HepG2 (cell line): Measurements from ENCODE around the gene ADIPOR2. TPM values are rescaled to one million over a fixed set of nuclear protein-coding genes. Genes with fewer than 3 reads are reported as not detected.

Source experiments
- BORCS8-MEF2B ChIP-seq: sonication (generic); formaldehyde crosslinking; IDR thresholded peaks from 2 replicates; pipeline ENCODE4 v1.8.0; 2022; ENCODE audit warnings: mild to moderate bottlenecking, missing genetic modification reagents
- DNMT1 ChIP-seq: sonication (generic); formaldehyde crosslinking; IDR thresholded peaks from 2 replicates; pipeline ENCODE4 v1.5.1; 2020; ENCODE audit warnings: mild to moderate bottlenecking, missing genetic modification reagents
- HCFC1 ChIP-seq: fragments of 150-350 bp; IDR thresholded peaks from 2 replicates; pipeline ENCODE4 v1.6.1; 2014; ENCODE audit warnings: low read depth, low read length
- HDAC1 ChIP-seq: sonication (generic); formaldehyde crosslinking; IDR thresholded peaks from 2 replicates; pipeline ENCODE4 v1.5.1; 2020; ENCODE audit warnings: mild to moderate bottlenecking, missing genetic modification reagents
- HES4 ChIP-seq: sonication (generic); formaldehyde crosslinking; IDR thresholded peaks from 2 replicates; pipeline ENCODE4 v1.9.0; 2021; ENCODE audit warnings: mild to moderate bottlenecking, missing genetic modification reagents, borderline replicate concordance
- HMG20A ChIP-seq: IDR thresholded peaks from 2 replicates; pipeline ENCODE4 v1.6.1; 2016; ENCODE audit warnings: borderline replicate concordance
- HOXA3 ChIP-seq: sonication (generic); formaldehyde crosslinking; IDR thresholded peaks from 2 replicates; pipeline ENCODE4 v1.5.0; 2020; ENCODE audit warnings: missing genetic modification reagents
- HOXA7 ChIP-seq: sonication (generic); formaldehyde crosslinking; IDR thresholded peaks from 2 replicates; pipeline ENCODE4 v1.8.1; 2022; ENCODE audit warnings: mild to moderate bottlenecking, missing genetic modification reagents, moderate library complexity
- MAX ChIP-seq: IDR thresholded peaks from 2 replicates; pipeline ENCODE4 v1.6.1; 2012; ENCODE audit warnings: inconsistent platforms
- NFRKB ChIP-seq: fragments of 450-650 bp; IDR thresholded peaks from 2 replicates; pipeline ENCODE4 v1.6.1; 2017
- NFYC ChIP-seq: IDR thresholded peaks from 2 replicates; pipeline ENCODE4 v1.6.1; 2016; ENCODE audit warnings: missing genetic modification reagents, missing compliant biosample characterization
- NR2F6 ChIP-seq, 2 experiments: IDR thresholded peaks; 2 replicates each; pipeline ENCODE4 v1.6.1; 2016; ENCODE audit warnings: antibody characterized with exemption in 1 of 2, mild to moderate bottlenecking in 1 of 2
- POGZ ChIP-seq: sonication (generic); formaldehyde crosslinking; IDR thresholded peaks from 2 replicates; pipeline ENCODE4 v1.4.0; 2020; ENCODE audit warnings: mild to moderate bottlenecking, missing genetic modification reagents
- SETDB1 ChIP-seq: sonication (generic); formaldehyde crosslinking; IDR thresholded peaks from 2 replicates; pipeline ENCODE4 v1.5.1; 2020; ENCODE audit warnings: missing genetic modification reagents, mild to moderate bottlenecking, borderline replicate concordance
- SRF ChIP-seq: IDR thresholded peaks from 2 replicates; pipeline ENCODE4 v1.6.1; 2011; ENCODE audit warnings: mild to moderate bottlenecking, low read depth, low read length, moderate library complexity
- TAF15 ChIP-seq: fragments of 200-400 bp; formaldehyde crosslinking; IDR thresholded peaks from one replicate; pipeline ENCODE4 v1.6.1; 2018; ENCODE audit warnings: mild to moderate bottlenecking, low read depth, low read length; ENCODE audit not compliant: poor library complexity, severe bottlenecking
- XRCC5 ChIP-seq: fragments of 200-400 bp; formaldehyde crosslinking; optimal IDR thresholded peaks from 2 replicates; pipeline ENCODE3; 2017; ENCODE audit warnings: mild to moderate bottlenecking, low read length
- ZBTB46 ChIP-seq: sonication (generic); formaldehyde crosslinking; IDR thresholded peaks from 2 replicates; pipeline ENCODE4 v1.4.0; 2020; ENCODE audit warnings: mild to moderate bottlenecking, missing genetic modification reagents, borderline replicate concordance
- ZNF160 ChIP-seq: sonication (generic); formaldehyde crosslinking; IDR thresholded peaks from 2 replicates; pipeline ENCODE4 v1.8.0; 2022; ENCODE audit warnings: mild to moderate bottlenecking, inconsistent platforms, missing genetic modification reagents
- ZNF263 ChIP-seq: sonication (generic); formaldehyde crosslinking; IDR thresholded peaks from 2 replicates; pipeline ENCODE4 v1.4.0; 2020; ENCODE audit warnings: missing genetic modification reagents
- ZNF280D ChIP-seq: sonication (generic); formaldehyde crosslinking; IDR thresholded peaks from 2 replicates; pipeline ENCODE4 v1.5.1; 2020; ENCODE audit warnings: mild to moderate bottlenecking, missing genetic modification reagents
- ZNF687 ChIP-seq: sonication (generic); formaldehyde crosslinking; IDR thresholded peaks from 2 replicates; pipeline ENCODE4 v1.5.1; 2020; ENCODE audit warnings: mild to moderate bottlenecking, missing genetic modification reagents, moderate library complexity
- ZNF773 ChIP-seq: sonication (generic); formaldehyde crosslinking; IDR thresholded peaks from 2 replicates; pipeline ENCODE4 v1.4.0; 2020; ENCODE audit warnings: missing genetic modification reagents, borderline replicate concordance
- polyA plus RNA-seq, 8 experiments: library from polyadenylated mRNA; depleted of rRNA in 3 of 8; stranded (reverse) in 7 of 8; unstranded in 1 of 8; fragments of >200 nt; fragmentation: Illumina TruSeq in 4 of 8; extraction: Trizol in 4 of 8; gene quantifications; 2 replicates each; pipeline versions ENCODE4 v1.2.1 to v1.2.3, GENCODE V29; 2011 to 2016; ENCODE audit warnings: low read depth in 4 of 8, missing spikeins in 1 of 8, mixed read lengths in 1 of 8; ENCODE audit not compliant: insufficient read depth in 1 of 8
- total RNA-seq, 5 experiments: library from RNA; depleted of rRNA; stranded (reverse); fragments of >200 nt; fragmentation: Illumina TruSeq; extraction: Trizol; gene quantifications; 2 replicates each; pipeline ENCODE4 v1.2.3, GENCODE V29; 2016; ENCODE audit warnings: low read depth in 1 of 5

Gene ADIPOR2
- total and polyA plus RNA-seq, 2 of the 13 experiments (the other 11 are each of a cell fraction or from before 2014, with no cell fraction given): 35.2 to 52.2 TPM

- no peak for TF ChIP-seq ZNF280D
- peak; percentile 22; the same call in 1 of the 2 replicates for TF ChIP-seq ZNF687 (CRISPR knock-in tag)
- TF ChIP-seq HCFC1: no peak
- no peak for TF ChIP-seq ZNF773 (CRISPR knock-in tag)
- no peak for TF ChIP-seq HOXA7 (CRISPR knock-in tag)
- no peak for TF ChIP-seq HES4 (CRISPR knock-in tag)
- TF ChIP-seq ZBTB46 (CRISPR knock-in tag): no peak
- no peak for TF ChIP-seq NFYC (CRISPR knock-in tag)
- TF ChIP-seq HDAC1 (CRISPR knock-in tag): no peak
- TF ChIP-seq NFRKB: no peak
- TF ChIP-seq DNMT1 (CRISPR knock-in tag): no peak
- TF ChIP-seq ZNF160 (CRISPR knock-in tag): no peak
- TF ChIP-seq SETDB1 (CRISPR knock-in tag): no peak
- no peak for TF ChIP-seq XRCC5
- TF ChIP-seq SRF: no peak
- no peak for TF ChIP-seq POGZ (CRISPR knock-in tag)
- TF ChIP-seq HOXA3 (CRISPR knock-in tag): no peak
- TF ChIP-seq BORCS8-MEF2B (CRISPR knock-in tag): no peak
- 0 out of 2 replicates have a peak, but pooled peaks have one; percentile 20 for TF ChIP-seq ZNF263 (CRISPR knock-in tag)
- TF ChIP-seq MAX: no peak
- no peak for TF ChIP-seq HMG20A (CRISPR knock-in tag)
- no peak for TF ChIP-seq TAF15
- no peak for TF ChIP-seq NR2F6 (IDR thresholded peaks at IDR 0.05)
- no peak for TF ChIP-seq NR2F6 (CRISPR knock-in tag; IDR thresholded peaks at IDR 0.05)
Observed at GRCh38 chr12:1646569-1647284, 44.1 kb upstream of the ADIPOR2 start (continued).
